Neuron (in vitro differentiated cells): Measurements from ENCODE around the gene SLAMF1.
"Not testable (repeated sequence)": the region's sequence is repeated elsewhere in the genome, so short reads cannot be mapped to it uniquely, and the experiment has no call there.

Experiments
- H2AFZ ChIP-seq: one replicate; pipeline ENCODE4 v1.6.1; 2013; ENCODE audit warnings: low read depth, mild to moderate bottlenecking, inconsistent platforms, low read length, moderate library complexity
- H3K27me3 ChIP-seq: one replicate; pipeline ENCODE4 v1.6.1; 2013; ENCODE audit warnings: low read length; ENCODE audit not compliant: insufficient read depth
- H3K36me3 ChIP-seq: one replicate; pipeline ENCODE4 v1.6.1; 2013; ENCODE audit warnings: low read length; ENCODE audit not compliant: insufficient read depth
- H3K4me1 ChIP-seq: one replicate; pipeline ENCODE4 v1.6.1; 2013; ENCODE audit warnings: low read length; ENCODE audit not compliant: insufficient read depth
- H3K4me3 ChIP-seq: 2 replicates; pipeline ENCODE4 v1.5.1; 2013; ENCODE audit warnings: mild to moderate bottlenecking, low read length, moderate library complexity
- H3K9me3 ChIP-seq: one replicate; pipeline ENCODE4 v1.6.1; 2013; ENCODE audit warnings: low read length

The SLAMF1 gene

GRCh38 chr1:160630523-160631451 is 16.1 kb downstream of the SLAMF1 start:
- no peaks in the 10 kb centered on the region for H3K27me3 ChIP-seq
- no peaks in the 10 kb centered on the region for H3K9me3 ChIP-seq
- H3K4me3 ChIP-seq, result no peak overlapping the region
- H2AFZ ChIP-seq, result no peak overlapping the region
- H3K36me3 ChIP-seq, result no peaks in the 10 kb centered on the region
- no peaks in the 10 kb centered on the region for H3K4me1 ChIP-seq

GRCh38 chr1:160629286-160630210 is 17.3 kb downstream of the SLAMF1 start:
- Histone ChIP-seq H2AFZ (no peak overlapping the region), H3K9me3 (no peaks in the 10 kb centered on the region), H3K4me3 (no peak overlapping the region), H3K4me1 (no peaks in the 10 kb centered on the region), H3K27me3 (no peaks in the 10 kb centered on the region), H3K36me3 (no peaks in the 10 kb centered on the region)

- Histone ChIP-seq H3K4me3 (no peak overlapping the region), H3K27me3 (no peaks in the 10 kb centered on the region), H3K36me3 (no peaks in the 10 kb centered on the region), H2AFZ (no peak overlapping the region), H3K9me3 (no peaks in the 10 kb centered on the region), H3K4me1 (no peaks in the 10 kb centered on the region)
These were observed 18.0 kb downstream of the SLAMF1 start for GRCh38 chr1:160628799-160629263.

DNA sequence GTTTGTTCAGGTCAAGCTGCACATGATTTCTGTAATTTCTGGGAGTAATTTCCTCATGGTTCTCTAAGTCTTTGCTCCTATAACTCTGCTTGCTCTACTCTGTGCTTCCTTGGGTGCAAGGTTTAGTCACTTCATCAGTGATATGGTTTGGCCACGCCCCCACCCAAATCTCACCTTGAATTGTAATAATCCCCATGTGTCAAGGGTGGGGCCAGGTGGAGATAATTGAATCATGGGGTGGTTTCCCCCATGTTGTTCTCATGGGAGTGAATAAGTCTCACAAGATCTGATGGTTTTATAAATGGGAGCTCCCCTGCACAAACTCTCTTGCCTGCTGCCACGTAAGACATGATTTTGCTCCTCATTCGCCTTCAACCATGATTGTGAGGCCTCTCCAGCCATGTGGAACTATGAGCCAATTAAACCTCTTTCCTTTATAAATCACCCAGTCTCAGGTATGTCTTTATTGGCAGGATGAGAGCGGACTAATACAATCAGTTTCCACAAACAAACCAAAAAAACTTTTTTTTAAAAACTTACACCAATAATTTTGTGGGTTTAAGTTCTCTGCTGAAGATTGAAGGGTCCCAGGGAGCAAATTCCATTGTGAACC is 19.1 kb downstream of the SLAMF1 start:
- not testable (repeated sequence) for H3K4me1 ChIP-seq, H3K36me3 ChIP-seq, H3K27me3 ChIP-seq, H3K4me3 ChIP-seq, H3K9me3 ChIP-seq, H2AFZ ChIP-seq

- Histone ChIP-seq H3K36me3 (no peaks in the 10 kb centered on the region), H3K9me3 (no peaks in the 10 kb centered on the region), H2AFZ (no peak overlapping the region), H3K27me3 (no peaks in the 10 kb centered on the region), H3K4me1 (no peaks in the 10 kb centered on the region), H3K4me3 (no peak overlapping the region)
These were observed 20.1 kb downstream of the SLAMF1 start for GRCh38 chr1:160626509-160627342.

GRCh38 chr1:160625725-160626498 is 20.9 kb downstream of the SLAMF1 start:
- Histone ChIP-seq H2AFZ (no peak overlapping the region), H3K9me3 (no peaks in the 10 kb centered on the region), H3K27me3 (no peaks in the 10 kb centered on the region), H3K4me1 (no peaks in the 10 kb centered on the region), H3K4me3 (no peak overlapping the region), H3K36me3 (no peaks in the 10 kb centered on the region)

DNA sequence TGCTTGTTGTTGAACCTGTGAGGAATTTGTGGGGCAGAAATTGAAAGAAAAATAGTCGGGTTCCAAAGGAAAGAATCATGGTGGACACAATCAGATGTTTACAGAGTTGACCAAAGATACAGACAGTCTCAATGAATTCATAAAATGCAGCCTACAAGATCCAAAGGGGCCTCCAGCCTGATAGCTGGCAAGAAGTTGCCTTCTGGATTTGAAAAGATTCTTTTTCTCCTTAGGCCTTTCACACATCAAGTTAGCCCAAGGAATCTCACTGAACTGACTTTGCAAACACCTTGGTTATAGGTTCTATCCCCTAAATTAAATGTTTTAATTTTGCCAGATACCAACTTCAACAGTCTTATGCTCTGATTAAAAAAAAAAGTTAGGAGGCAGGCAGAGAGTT is 21.5 kb downstream of the SLAMF1 start:
- no peaks in the 10 kb centered on the region for H3K27me3 ChIP-seq
- H2AFZ ChIP-seq, result no peak overlapping the region
- H3K36me3 ChIP-seq, result no peaks in the 10 kb centered on the region
- no peak overlapping the region for H3K4me3 ChIP-seq
- no peaks in the 10 kb centered on the region for H3K4me1 ChIP-seq
- H3K9me3 ChIP-seq, result no peaks in the 10 kb centered on the region

DNA sequence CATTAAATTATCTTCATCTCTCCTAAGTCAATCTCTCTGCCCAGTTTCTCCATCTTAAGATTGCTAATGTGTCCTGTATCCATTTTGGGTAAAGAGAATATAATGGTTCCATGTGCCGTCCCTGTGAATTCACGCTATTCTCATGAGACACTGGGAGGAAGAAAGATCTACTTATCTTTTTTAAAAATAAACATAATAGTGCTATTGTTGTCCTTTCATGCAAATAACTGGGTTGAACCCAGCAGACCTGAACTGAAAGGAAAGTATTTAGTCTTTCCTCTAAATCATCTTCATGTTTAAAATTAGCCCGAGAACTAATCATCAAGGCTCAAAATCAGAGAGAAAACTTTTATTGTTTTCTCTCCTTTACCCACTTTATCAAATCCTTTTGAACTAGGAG is 22.4 kb downstream of the SLAMF1 start:
- Histone ChIP-seq H3K4me3 (no peak overlapping the region), H3K9me3 (no peaks in the 10 kb centered on the region), H2AFZ (no peak overlapping the region), H3K27me3 (no peaks in the 10 kb centered on the region), H3K36me3 (no peaks in the 10 kb centered on the region), H3K4me1 (no peaks in the 10 kb centered on the region)

DNA sequence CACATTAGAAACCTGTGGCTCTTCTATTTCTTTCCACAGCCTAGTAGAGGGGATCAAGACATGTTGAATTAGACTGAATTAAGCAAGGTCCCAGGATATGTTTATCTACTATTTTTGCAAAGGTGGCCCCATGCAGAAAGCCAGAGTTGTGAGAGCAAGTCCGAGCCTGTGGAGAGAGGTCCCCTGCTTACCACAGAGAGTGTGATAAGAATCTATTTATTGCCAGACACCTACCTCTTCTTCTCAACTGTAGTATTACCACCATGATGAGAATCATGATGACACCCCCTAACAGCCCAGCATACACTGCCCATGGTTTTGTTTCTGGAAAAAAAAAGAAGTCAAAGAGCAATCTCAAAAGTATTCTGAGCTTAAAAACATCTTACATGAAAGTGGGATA is 23.0 kb downstream of the SLAMF1 start:
- Histone ChIP-seq H3K4me3 (no peak overlapping the region), H3K9me3 (no peaks in the 10 kb centered on the region), H2AFZ (no peak overlapping the region), H3K27me3 (no peaks in the 10 kb centered on the region), H3K4me1 (no peaks in the 10 kb centered on the region), H3K36me3 (no peaks in the 10 kb centered on the region)

DNA sequence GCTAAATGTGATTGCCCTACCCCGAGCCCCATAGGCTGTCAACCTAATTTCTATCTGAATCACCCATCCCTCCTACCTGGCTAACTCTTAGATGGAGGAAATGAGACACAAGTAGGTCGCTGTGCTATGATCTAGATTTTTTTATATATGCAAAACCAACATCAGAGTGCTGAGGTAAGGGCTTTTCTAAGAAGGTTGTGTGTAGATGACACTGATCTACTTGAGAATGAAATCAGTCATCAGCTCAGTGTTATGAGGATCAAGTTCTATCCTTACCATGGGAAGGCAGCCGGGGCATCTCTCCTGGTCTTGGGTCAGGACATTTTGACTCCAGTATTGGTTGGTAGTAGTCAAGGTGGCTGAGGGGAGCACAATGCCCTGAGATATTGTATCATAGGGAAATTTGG is 23.6 kb downstream of the SLAMF1 start:
- H3K27me3 ChIP-seq, result no peaks in the 10 kb centered on the region
- no peak overlapping the region for H3K4me3 ChIP-seq
- H2AFZ ChIP-seq, result no peak overlapping the region
- no peaks in the 10 kb centered on the region for H3K4me1 ChIP-seq
- no peaks in the 10 kb centered on the region for H3K36me3 ChIP-seq
- no peaks in the 10 kb centered on the region for H3K9me3 ChIP-seq

GRCh38 chr1:160622501-160623226 is 24.2 kb downstream of the SLAMF1 start:
- Histone ChIP-seq H3K36me3 (no peaks in the 10 kb centered on the region), H3K27me3 (no peaks in the 10 kb centered on the region), H3K4me3 (no peak overlapping the region), H2AFZ (no peak overlapping the region), H3K9me3 (no peaks in the 10 kb centered on the region), H3K4me1 (no peaks in the 10 kb centered on the region)
